ENCODE data around the gene SRPRA.

Gene SRPRA

DNA sequence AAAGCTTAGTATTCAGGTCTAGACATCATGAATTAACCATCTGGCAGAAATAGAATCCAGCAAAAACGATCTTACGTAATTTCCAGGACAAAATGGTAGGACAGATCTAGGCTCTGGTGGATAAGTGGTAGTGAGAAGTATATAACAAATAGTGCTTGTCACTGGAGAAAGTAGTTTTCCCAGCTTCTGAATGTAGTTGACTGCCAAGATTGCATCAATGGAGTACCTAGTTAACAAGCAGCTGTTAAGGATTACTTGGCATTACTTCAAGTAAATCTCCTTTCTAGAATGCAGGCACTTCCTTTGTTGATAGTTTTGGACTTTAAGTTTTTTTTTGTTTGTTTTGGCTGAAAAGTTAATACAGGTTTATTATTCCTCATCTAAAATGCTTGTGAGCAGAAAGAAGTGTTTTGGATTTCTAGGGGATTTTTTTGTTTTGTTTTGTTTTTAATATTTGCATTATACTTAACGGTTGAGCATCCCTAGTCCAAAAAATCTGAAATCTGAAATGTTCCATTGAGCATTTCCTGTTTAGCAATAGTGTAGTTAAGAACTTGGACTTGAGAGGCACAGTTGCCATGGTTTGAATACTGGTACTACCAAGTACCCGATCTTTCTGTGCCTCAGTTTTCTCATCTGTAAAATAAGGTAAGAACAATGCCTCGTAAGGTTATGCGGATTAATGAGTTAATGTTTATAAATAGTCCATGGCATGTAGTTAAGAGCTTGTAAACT lies 36.8 kb downstream of the SRPRA start:
- no peak for DNase-seq (ENCODE audit: low read depth)

DNA sequence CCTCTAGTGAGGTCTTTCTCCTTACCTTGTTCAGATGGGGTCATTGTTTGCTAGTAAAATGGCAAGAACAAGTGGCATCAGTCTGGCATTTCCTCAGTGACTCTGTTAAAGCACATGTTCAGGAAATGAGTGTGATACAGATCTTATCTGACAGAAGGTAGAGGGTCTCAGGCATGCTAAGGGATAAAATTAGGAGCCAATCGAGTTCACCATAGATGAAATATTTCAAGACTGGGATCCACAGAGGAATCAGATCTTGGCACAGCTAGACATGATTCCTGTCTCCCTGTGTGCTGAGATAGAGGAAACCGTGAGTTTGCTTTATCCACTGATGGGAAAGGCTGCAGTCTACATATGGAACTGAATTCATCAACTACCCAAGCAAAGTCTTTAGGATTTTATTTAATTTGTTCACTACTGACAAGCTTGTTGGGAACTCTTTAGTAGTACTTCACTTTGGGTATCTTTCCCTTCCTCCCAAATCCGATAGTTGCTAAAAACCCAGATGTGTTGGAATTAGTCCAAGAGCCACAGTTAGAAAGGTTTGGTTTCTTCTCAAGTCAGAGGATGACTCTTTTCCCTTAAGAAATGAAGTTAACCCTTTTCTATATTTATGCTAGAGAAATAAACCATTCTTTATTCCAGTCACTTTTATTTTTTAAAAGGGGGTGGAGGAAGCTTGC lies 38.7 kb downstream of the SRPRA start:
- DNase-seq (ENCODE audit: low read depth): no peak

DNA sequence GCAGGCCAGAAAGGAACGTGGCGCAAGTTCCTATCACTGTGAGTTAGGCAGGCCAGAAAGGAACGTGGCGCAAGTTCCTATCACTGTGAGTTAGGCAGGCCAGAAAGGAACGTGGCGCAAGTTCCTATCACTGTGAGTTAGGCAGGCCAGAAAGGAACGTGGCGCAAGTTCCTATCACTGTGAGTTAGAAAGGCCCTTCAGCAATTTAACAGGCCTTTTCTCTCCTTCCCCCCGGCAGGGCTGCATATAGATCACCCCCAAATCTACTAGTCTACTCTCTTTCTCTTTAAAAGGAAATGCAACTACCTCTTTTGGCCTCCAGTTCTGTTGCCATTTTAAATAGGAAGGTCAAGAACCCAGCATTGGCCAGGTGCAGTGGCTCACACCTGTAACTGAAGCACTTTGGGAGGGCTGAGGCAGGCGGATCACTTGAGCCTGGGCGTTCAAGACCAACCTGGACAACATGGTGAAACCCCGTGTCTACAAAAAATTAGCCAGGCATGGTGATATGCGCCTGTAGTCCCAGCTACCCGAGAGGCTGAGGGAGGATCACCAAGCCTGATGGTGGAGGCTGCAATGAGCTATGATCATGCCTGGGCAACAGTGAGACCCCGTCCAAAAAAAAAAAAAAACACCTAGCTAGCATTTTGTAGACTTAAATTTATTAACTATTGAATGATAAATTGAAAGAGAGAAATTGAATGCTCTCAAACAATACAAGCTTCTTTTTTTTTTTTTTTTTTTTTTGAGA lies 42.2 kb downstream of the SRPRA start:
- no peak for DNase-seq (ENCODE audit: low read depth)

DNA sequence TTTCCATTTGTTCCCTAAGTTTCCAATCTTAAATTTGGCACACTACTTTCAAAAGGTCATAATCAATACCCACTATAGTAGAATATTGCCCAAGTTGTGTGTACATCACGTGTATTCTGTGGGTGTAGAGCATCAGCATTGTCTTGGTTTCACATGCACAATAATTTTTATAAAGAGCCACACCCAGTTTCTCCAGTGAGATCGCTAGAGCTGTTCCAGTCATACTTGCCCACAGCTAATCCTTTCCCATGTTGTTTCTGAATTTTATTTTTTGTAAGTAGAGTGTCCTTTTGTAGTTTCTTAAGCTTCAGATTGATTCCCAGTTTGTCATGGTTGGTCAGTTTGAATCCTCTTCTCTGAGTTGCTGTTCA lies 43.4 kb downstream of the SRPRA start:
- no peak for DNase-seq (ENCODE audit: low read depth)

DNA sequence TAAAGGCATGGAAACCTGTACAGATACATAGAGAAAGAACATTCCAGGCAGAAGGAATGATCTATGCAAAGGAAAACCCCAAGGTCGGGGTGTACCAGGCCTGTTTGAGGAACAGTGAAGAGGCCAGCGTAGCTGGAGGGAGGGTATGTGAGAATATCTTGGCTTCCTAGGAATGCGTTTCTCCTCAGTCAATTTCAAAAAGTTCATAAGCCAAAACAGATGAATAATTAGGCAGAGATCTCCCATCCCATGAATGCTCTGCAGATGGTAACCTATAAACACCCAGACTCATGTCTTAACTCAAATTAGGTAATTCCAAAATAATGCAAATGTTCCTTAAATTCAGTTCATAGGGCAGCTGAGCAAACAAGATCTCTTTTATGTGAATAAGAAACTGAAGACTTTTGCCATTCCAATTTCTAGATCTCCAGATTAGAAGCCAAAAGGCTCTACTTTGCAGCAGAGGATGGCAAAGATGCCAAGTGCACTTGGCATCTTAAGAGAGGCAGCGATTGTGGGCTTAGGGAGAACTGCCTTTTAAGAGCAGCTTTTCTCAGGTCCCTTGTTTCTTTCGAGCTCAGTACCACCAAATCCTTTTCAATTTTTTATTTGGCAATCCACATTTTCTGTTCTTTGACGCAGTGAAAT lies 43.9 kb downstream of the SRPRA start:
- DNase-seq (ENCODE audit: low read depth): no peak

DNA sequence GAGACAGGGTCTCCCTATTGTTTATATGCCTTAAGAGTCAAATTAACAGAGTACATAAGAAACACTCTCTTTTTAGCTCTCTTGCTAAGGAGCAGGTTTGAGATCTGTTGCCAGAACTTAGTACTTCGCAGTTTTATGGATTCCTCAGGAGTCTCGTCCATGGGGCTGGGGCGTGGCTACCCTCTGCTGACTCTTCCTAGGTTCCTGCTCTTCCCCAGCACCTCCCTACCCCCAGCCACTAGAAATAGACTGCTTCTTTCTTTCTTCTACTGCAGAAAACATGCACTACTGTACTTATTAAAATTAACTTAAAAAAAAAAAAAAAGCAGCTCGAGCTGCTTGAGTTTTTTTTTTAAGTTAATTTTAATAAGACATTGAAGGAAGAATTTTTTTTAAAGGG lies 49.1 kb downstream of the SRPRA start:
- no peak for DNase-seq (ENCODE audit: low read depth)

DNA sequence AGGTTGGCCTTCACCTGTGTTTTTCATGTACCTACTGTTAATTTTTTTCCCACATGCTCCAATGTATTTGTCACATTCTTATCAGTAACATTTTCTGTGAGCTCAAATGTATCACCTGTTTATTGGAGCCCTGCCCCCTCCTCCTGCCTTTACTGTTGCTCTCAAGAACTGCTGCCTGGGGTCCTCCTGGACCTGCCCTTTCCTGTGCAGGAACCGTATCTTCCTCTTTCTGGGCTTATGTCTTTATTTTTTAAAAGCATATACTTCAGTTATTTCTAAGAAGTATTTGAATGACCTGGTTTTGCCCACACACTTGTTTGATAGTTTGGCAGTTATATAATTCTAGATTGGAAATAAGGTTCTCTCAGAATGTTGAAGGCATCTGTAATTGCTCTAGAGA lies 51.2 kb downstream of the SRPRA start:
- no peak for DNase-seq (ENCODE audit: low read depth)

DNA sequence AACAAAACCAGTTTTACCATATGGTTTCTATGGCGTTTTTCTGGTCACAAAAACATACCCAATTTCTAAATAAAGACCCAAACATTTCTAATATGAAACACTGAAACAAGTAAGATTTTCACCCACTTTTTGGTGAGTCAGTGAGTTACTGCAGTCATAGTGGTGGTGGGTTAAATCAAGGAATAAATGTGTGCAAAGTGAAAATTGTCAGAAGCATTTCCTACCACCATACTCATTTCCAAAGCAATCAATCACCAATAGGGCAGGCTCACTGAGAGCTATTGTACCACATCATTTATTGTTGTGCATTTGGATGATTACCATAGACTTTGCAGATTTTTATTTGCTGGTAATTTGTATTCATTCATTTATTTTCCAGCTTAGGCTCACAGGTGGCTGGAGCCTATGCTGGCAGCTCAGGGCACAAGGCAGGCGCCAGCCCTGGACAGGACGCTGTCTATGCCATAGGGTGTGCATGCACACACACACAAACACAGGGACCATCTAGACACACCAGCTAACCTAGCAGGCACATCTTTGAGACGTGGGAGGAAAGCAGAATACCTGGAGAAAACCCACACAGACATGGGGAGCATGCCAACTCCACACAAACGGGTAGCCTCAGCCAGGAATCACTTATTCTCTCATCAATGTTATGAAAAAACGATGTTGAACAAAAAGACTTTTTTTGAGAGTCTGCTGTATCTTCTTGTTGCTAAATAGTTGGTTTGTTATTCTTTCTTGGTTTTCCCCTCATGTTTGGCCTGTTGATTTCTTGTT lies 52.0 kb downstream of the SRPRA start:
- DNase-seq (ENCODE audit: low read depth): no peak

DNA sequence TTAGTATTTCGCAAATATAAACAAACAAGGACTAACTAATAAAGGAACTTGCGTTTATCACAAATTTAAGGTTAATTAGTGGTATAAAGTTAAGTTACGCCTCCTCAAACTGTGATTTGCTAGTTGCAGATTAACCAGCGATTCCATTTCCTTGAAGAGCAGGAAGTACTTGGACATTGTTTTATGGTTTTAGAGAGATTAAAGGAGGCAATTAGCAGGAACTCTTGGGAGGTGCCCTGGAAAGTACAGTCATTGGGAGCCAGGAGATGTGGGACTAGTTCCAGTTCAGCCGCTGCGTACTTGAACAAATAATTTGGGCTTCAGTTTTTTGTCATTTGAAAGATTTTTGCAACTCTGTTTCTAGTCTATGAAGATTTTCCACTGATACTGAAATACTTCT lies 53.9 kb downstream of the SRPRA start:
- no peak for DNase-seq (ENCODE audit: low read depth)

DNA sequence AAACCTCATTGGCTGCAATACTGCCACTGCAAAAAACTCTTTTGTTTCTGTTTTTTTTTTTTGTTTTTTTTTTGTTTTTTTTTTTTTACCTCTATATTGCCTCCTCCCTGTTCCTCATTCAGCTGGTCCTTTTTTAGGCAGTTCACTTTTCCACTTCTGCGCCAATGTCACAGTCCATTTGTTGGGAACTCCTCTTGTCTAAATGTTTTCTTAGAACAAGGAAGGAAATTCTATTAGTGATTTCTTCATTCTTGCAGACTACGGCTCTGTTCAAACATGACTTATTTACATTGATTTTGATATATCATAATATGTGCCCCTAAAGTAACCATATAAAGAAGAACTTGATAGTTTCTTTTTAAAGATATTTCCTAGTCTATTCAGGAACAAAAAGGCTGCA lies 54.3 kb downstream of the SRPRA start:
- DNase-seq (ENCODE audit: low read depth): no peak

All from activated T-cell treated with anti-CD3 and anti-CD28 coated beads for 48 hours (primary cell).